H4 (cell line): Measurements from ENCODE around the gene KLHL25. TPM values are rescaled to one million over a fixed set of nuclear protein-coding genes. Genes with fewer than 3 reads are reported as not detected.
"Not testable (repeated sequence)": the region's sequence is repeated elsewhere in the genome, so short reads cannot be mapped to it uniquely, and the experiment has no call there.

Experiments used
- DNase-seq: peaks from one replicate; pipeline ENCODE4 v3.0.0-alpha.2; 2015; ENCODE audit warnings: low spot score
- total RNA-seq: library from RNA; depleted of rRNA; stranded (reverse); fragments of >200 nt; shearing (Covaris generic); gene quantifications from 2 replicates; pipeline ENCODE4 v1.2.3, GENCODE V29; 2014; rRNA removed

The KLHL25 gene, protein sequence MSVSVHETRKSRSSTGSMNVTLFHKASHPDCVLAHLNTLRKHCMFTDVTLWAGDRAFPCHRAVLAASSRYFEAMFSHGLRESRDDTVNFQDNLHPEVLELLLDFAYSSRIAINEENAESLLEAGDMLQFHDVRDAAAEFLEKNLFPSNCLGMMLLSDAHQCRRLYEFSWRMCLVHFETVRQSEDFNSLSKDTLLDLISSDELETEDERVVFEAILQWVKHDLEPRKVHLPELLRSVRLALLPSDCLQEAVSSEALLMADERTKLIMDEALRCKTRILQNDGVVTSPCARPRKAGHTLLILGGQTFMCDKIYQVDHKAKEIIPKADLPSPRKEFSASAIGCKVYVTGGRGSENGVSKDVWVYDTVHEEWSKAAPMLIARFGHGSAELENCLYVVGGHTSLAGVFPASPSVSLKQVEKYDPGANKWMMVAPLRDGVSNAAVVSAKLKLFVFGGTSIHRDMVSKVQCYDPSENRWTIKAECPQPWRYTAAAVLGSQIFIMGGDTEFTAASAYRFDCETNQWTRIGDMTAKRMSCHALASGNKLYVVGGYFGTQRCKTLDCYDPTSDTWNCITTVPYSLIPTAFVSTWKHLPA
- total RNA-seq = 2.4 and 2.9 TPM in 2 replicates

DNA sequence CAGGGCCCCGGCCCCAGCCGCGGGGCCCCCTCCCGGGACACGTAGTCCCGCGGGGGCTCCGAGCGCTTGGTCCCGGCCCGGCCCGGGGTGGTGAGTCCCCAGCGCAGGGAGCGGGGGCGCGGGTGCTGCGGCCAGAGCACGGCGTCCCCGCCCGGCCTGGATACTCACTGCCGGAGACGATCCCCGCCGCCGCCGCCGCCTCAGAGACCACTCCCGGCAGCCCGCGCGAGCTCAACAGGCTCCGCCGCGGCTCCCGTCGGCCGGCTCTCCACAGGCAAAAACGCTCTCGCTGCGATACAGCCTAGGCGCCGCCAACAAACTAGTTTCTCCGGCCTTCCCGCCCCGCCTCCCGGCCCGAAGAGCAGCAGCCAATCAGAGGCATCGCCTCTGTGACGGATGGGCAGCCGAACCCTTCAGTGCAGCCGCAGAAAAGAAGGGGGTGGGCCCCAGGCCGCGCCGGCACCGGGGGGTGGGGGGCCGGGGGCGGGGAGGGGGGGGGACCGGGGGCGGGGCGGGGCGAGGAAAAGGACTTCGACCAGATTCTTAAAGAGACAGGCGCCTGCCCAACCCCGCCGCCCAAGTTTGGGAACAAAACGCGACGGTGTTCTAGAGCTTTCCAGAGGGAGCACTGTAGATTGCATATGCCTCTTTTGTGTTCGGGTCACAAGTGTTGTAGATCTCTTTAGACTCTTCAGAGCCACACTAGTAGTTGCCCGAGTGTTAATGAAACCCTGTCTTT is at the start of gene KLHL25:
KLHL25 (minus strand) TSS at position 328 of the 739 bp plus-strand sequence. CDS start 25,115 bp downstream, outside the sequence.
- DNase-seq = peak; percentile 93

DNA sequence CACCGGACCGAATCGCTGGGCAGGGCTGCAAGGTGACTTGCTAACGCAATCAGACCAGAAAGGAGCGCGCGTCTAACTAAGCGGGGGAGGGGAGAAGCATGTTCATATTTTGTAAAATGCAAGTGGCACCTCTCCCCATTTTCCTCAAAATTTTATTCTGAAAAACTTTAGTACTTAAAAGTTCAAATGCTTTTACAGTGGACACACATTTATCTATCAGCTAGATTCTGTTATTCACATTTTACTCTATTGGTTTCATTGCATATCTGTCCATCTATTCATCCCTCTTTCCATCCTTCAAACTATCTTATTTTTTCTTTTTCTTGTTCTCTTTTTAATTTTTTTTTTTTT is 46.1 kb upstream of the KLHL25 start:
- no peak for DNase-seq

DNA sequence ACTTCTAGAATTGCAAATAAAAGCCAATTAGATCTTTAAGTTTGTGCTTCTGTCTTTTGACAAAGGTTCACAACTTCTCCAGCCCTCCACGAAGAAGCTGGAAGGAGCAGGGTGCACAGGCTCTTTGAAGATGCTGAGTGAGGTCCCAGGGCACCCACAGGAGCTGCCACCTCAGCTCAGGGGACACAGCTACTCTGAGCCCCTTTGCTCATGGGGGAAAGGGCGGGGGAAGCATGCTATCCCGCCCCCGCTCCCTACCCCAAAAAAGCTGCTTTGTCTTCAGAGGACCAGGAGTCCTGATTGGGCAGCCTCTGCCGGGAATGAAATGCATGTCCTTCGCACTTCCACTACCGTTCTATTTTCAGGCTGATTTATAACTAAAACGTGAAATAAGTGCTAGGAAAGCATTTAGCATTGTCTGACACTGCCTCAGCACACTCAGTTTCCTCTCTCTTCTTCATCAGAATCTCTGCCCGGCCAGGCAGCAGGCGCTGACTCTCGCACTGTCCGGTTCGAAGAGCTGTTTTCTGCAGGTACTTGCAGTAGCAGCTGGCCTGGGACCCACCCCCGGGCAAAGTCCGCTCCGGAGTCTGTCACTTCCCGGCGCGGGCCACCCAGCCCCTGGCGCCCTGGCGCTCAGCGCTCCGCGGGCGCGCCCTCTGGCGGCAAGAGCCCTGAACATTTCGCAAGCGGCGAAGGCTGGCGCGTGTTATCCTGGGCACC is 45.5 kb upstream of the KLHL25 start:
- DNase-seq = peak; percentile 60

DNA sequence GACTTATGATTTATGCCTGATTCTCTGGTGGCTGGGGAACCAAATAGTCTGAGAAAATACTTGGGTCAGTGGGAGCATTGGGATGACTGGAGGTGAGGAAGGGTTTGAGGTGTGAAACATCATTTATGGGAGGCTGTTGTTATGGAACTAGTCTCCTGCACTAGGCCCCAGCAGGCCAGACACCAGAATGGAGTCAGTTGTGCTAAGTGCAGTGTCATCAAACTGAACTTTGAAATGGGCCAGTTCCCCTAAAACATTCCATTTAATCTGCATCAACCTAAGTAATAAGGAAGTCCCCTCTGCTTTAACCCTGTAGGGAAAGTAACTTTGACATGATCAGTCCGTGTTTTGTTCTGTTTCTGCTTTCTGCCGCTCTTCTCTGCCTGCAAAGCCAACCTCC is 44.9 kb upstream of the KLHL25 start:
- DNase-seq = no peak

DNA sequence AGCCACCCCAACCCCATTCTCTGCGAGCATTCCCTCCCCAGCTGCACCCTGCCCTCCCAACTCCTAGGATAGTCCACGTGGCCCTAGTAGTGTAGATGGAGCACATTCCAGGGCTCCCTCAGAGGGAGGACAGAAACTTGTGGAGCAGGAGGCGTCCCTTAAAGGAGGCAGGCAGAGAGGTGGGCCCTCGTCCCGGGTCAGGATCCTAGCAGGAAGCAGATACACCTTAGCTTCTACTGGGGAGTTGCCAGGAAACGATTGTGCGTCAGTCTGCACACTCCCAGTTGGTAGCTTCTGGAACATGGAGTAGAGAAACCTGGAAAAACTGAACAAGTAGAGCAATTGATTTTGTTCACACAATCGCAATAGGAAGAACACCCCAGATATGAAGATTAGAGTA is 43.9 kb upstream of the KLHL25 start:
- no peak for DNase-seq

DNA sequence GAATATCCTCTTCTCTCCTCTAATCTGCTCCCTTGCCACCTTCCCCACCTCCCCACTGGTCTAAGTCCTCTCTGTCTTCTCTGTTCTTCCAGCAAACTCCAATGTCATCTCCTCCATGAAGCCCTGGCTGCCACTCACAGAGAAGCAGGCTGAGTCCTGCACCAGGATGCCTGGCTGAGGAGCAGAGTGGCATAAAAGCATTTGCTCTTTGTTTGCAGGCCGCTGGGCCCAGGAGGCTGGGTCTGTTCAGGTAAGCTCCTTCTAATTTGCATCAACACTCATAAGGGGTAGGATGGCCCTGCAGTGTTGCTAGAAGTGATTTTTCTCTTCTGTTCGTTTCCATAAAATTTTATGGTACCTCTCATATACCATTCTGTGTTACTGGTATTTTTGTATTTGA is 43.2 kb upstream of the KLHL25 start:
- no peak for DNase-seq

DNA sequence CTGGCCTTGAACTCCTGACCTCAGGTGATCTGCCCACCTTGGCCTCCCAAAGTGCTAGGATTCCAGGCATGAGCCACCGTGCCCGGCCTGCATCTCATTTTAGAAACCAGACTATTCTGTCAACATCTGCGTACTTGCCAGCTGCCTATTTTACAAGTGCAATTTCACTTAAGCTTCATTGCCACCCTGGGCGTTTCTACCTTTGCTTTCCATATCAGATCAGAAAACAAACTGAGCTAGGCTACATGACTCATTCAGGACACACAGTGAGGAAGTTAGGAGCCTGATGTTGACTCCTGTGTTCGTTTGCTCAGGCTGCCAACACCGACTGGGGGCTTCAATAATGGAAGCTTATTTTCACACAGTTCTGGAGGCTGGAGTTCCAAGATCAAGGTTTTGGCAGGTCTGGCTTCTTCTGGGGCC is 42.3 kb upstream of the KLHL25 start:
- peak; percentile 23 for DNase-seq

DNA sequence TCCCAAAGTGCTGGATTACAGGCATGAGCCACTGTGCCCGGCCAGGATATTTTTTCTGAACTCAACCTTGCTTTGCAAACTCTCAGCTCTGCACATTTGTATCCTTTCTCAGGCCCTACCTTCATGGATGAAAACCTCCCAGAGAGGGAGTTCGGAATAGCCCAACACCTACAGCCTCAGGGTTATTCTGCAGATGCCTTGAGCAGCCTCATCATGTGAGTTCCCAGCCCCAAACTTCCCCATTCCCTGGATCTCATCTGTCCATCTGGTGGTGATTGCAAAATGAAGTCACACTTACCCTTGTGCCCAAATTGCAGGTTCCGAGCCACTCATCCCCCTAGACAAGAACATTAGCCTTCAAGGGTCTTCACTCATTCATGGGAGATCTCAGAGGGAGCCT is 39.9 kb upstream of the KLHL25 start:
- DNase-seq = no peak

DNA sequence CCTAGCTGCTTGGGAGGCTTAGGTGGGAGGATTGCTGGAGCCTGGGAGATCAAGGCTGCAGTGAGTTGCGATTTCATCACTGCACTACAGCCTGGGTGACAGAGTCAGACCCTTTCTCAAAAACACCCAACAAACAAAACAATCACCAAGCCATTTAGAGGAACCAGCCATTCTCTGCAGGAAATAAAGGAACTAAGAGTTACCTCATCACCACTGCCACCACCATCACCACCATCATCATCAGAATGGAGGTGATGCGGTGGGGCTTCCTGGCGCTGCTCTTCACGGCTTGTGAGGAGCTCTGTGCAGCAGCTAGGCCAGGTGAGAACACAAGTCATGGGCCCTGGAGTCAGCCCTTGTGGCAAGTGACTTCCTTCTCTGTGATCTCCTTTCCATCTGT is 37.7 kb upstream of the KLHL25 start:
- DNase-seq = no peak

DNA sequence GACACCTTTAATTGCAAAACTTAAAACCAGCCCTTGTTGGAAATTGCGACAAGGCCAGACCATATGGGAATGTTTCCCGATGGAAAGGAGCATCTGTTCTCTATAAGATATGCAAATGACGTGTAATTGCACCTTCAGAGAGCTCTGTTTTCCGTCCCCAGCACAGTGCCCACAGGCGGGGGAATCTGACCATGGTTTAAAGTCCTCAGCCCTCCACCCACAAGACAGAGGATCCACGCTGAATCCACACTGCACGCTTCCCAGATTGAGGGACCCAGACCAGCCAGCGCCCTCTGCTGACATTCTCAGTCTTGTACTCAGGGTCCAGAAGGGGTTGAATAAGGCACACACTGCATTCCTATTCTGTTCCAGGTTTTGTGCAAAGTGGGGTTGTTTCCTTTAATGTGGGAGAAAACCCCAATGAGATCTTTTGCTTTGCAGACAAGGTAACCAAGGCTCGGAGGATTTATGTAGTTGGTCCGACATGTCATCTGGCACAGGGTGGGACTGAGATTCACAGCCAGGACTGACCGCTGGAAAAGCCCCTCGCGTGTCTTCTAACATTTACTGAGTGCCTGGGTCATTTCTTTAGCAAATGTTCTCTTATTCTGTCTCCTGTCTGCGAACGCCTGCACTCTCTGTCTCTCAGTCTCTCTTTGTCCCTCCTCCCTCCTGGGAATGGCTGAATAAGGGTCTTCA is 36.8 kb upstream of the KLHL25 start:
- peak; percentile 30 for DNase-seq

DNA sequence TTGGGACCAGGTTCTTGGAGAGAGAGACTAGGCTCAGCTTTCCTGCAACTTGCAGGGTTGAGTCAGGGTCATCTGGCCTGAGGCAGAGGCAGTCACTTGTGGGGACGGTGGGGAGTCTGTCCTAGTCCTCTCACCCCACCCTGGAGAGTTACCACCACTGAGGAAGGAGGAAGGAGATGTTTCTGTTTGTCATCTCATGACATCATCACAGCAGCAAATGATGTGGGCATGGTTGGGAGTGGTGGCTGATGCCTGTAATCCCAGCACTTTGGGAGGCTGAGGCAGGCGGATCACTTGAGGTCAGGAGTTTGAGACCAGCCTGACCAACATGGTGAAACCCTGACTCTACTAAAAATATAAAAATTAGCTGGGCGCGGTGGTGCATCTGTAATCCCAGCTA is 35.0 kb upstream of the KLHL25 start:
- DNase-seq = not testable (repeated sequence)

DNA sequence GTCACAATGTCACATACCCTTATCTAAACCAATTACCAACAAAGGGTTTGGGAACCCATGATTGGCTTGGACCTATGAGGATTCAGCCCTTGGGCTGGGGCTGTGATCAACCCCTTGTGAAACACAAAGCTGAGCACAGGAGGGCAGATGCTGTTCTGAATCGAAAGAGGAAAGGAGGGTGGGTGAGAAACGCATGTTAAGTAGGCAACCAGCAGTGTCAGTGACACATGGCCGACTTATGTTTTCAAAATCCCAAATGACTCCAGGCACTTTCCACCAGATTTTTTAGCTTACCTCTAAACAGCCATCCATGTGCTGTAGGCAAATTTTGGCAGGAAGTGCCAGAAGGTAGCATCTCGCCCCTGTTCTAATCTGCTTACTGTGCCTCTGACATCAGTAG is 34.1 kb upstream of the KLHL25 start:
- no peak for DNase-seq

DNA sequence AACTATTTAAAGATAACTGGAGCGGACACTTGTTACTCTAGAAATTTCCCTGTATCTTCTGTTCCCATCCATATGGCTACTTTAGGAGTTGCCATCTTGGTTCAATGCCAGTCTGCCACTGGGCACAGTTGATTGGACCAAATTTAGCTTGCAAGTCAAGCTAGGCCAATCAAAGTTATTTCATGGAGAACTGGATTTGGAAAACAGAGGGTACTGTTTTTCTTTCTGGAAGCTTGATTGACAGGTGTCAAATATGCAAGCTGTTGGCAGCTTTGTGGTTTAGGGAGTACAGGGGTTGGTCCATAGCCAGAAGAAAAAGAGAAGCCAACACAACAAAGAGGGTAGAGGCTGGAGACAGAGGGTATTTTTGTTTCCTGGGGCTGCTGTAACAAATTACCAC is 33.4 kb upstream of the KLHL25 start:
- no peak for DNase-seq

DNA sequence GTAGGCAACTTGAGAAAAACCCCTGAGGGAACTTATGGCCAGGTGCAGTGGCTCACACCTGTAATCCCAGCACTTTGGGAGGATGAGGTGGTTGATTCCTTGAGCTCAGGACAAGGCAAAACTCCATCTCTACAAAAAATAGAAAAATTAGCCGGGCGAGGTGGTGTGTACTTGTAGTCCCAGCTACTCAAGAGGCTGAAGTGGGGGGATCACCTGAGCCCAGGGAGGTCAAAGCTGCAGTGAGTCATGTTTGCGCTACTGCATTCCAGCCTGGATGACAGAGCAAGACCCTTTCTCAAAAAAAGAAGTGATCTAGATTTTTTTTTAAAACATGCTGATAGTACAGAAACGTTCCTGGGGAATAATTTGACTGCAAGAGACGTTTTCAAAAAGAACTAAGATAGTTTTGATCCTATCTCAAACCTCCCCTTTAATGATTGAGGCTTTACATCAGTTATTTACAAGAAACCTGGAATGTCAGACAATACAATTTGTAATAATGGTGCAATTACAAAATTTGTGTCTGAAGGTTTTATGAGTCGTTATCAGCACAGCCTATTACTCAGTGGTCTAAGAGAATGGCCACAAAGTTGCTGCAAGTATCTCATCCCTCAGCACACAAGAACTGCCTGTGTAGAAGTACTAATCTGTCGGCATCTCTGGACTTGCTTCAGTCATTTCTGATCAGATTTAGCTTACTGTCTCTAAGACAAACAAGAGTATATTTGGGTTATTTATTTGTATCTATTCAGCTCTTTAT is 32.2 kb upstream of the KLHL25 start:
- no peak for DNase-seq

DNA sequence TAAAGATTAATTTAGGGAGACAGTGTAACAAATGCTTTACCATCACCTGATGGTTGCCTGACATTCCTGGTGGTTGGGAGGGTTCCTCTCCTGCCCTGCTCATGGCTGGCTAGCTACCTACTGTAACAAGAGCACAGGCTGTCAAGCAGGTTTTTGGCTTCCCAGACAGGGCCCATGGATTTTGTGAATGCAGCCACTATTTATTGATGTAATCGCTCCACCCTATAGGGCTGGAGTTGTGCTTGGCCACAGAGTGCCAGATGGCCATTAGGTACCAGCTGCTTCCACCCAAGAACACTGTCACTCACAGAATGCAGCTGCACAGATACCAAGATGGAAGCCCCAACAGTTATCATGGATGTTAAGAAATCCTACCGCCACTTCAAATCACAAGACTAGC is 31.0 kb upstream of the KLHL25 start:
- DNase-seq = no peak

DNA sequence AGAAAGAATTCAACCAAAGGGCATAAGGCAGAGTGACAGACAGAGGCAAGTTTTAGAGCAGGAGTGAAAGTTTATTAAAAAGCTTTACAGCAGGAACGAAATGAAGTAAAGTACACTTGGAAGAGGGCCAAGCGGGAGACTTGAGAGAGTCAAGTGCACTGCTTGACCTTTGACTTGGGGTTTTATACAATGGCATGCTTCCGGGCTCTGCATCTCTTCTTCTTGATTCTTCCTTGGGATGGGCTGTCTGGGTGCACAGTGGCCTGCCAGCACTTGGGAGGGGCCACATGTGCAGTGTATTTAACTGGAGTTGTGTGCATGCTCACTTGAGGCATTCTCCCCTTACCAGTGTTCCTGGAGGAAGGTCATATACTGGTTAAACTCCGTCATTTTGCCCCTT is 30.4 kb upstream of the KLHL25 start:
- no peak for DNase-seq

DNA sequence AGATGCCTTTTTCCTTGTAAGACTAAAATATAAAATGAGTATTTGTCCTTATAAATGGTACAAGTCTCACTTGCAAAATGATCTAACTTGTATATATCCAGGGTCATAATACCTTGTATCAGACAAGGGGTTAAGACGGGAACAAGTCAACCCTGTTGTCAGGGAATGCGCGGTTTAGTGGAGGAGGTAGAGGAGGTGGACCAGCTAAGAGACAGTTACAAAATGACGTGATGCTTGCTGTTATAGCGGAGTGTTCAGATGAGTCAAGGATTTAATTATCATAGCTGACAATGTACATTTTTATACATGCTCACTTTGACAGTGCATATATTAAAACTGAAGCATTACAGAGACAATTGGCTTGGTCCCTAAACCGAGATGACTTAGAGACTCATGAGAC is 26.8 kb upstream of the KLHL25 start:
- no peak for DNase-seq

DNA sequence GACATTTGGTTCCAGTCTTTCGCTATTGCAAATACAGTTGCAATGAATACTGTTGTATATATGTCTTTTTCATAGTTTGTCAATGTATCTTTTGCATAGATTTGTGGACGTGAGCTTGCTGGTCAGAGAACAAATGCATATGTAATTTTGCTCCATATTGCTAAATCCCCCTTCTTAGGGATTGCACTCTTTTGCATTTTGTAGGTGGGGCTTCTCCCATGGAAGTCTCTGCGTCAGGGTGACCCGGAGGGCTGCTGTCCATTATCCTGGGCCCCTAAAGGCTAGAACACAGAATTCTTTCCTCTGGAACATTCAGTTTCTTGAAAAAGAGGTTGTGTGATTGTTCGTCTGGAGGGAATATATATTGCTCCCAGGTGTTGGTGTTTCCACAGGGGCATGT is 25.2 kb upstream of the KLHL25 start:
- DNase-seq = no peak

DNA sequence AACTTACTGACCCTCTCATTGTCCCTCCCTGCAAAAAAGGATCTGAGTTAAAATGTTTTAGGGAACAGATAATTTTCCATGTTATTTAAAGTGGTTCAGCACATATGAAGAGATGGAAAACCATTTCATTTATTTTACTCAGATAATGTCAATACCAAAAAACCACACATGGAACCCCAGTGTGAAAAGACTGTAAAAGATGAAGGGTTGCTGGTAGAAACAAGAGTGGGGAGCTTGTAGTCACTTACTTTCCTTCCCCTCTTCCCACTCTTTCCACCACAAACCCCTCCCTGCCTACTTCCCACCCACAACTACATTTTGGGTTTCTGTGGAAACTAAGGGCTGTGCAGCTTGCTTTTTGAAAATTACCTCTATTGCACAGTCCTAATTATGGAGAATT is 18.5 kb upstream of the KLHL25 start:
- no peak for DNase-seq

DNA sequence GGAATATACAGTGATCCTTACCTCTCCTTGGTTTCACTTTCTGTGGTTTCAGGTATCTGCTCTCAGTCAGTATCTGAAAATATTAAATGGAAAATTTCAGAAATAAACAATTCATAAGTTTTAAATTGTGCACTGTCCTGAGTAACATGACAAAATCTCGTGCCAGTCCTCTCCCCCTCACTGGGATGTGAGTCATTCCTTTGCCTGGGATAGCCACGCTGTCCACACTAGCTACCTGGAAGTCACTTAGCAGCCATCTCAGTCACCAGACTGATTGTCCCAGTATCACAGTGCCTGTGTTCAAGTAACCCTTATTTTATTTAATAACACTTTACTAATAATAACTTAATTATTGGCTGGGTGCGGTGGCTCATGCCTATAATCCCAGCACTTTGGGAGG is 15.3 kb upstream of the KLHL25 start:
- DNase-seq = no peak

DNA sequence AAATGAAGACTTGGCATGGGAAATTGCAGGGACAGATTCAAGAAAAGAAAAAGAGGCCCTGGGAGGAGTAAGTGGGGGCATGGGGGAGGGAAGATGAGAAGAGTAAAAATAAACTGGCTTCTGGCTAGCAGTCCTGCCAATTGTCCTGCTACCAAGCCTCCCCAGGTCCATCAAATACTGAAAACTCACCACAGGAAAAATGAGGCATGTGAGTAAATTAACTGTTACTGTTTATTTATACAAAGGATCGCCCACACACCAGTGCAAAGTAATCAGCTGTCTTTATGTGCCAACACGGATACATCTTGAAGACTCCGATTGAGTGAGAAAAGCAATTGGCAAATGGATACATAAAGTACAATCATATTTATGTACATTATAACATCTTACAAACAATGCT is 10.7 kb upstream of the KLHL25 start:
- DNase-seq = peak; percentile 34
